ENCODE data around the gene TALDO1. TPM values are rescaled to one million over a fixed set of nuclear protein-coding genes. Genes with fewer than 3 reads are reported as not detected.

TALDO1 gene
- total and polyA plus RNA-seq, 10 of the 15 experiments (the other 5 are each of a cell fraction or from before 2014, with no cell fraction given): 121 to 302 (median 182) TPM

GRCh38 chr11:721247-721740 is 26.0 kb upstream of the TALDO1 start (continued):
- TF ChIP-seq HCFC1 (IDR thresholded peaks at IDR 0.05; ENCODE audit: low read length): no peak
- no peak for TF ChIP-seq POLR2A (IDR thresholded peaks at IDR 0.05; ENCODE audit: low read depth, low read length)
- TF ChIP-seq TCF12 (IDR thresholded peaks at IDR 0.05; ENCODE audit: low read depth, low read length): peak; percentile 76
- TF ChIP-seq DPF2 (IDR thresholded peaks at IDR 0.05): 0 out of 2 replicates have a peak, but pooled peaks have one; percentile 32
- TF ChIP-seq MTA3 (IDR thresholded peaks at IDR 0.05; ENCODE audit: borderline replicate concordance, low read length): no peak

GRCh38 chr11:721741-722345 is 25.4 kb upstream of the TALDO1 start:
- no peak for FAIRE-seq
- in situ Hi-C loops (cut with MboI): loop anchor here (10.0 kb wide), 1 partner anchor 57 kb away; no protein-coding TSS in a partner anchor
- no TSS peak for BruUV-seq (replicated peaks)
- Histone ChIP-seq H3K79me2 (ENCODE audit: control insufficient read depth, insufficient read depth, low read length) (no peaks in the 10 kb centered on the region), H3K9ac (ENCODE audit: control insufficient read depth, insufficient read depth, low read length) (no peak overlapping the region), H3K4me2 (ENCODE audit: control insufficient read depth, insufficient read depth) (peak overlapping the region; percentile 64), H3K4me3 (no peak overlapping the region), H4K20me1 (ENCODE audit: control insufficient read depth, insufficient read depth) (no peaks in the 10 kb centered on the region), H2AFZ (ENCODE audit: control insufficient read depth, low read depth, low read length) (no peak overlapping the region), H3K4me1 (ENCODE audit: control insufficient read depth, insufficient read depth, low read length) (peaks cover 17% of the 10 kb centered on the region), H3K36me3 (ENCODE audit: control insufficient read depth in 2 of 2, insufficient read depth in 2 of 2, low read length in 1 of 2) (no peaks in the 10 kb centered on the region), H3K27ac (ENCODE audit: control insufficient read depth, insufficient read depth) (no peak overlapping the region), H3K27me3 (replicated peaks in 1 of 2; ENCODE audit: control insufficient read depth in 2 of 2, insufficient read depth in 2 of 2, low read length in 1 of 2) (0 out of 4 replicates have a peak, but pooled peaks cover 0 to 3% of the 10 kb centered on the region in 2 experiments), H3K9me3 (replicated peaks; ENCODE audit: control insufficient read depth, insufficient read depth, low read length) (no peaks in the 10 kb centered on the region)
- POLR2A ChIA-PET: interaction anchor here (0.6 to 8.2 kb wide), 8 partner anchors 15 to 194 kb away, joined by 3 to 72 read pairs (median 4); partner anchors contain the start of genes DEAF1, TALDO1 and TMEM80
- SMC1A ChIA-PET (ENCODE audit: uncharacterized antibody, unreplicated experiment): interaction anchor here (0.8 to 2.7 kb wide), 8 partner anchors 22 to 167 kb away, joined by 3 to 30 read pairs (median 4); partner anchors contain the start of gene TMEM80
- 1% methylated on average over 29 of the region's 33 CpGs for WGBS (ENCODE audit: insufficient coverage, insufficient replicate concordance, low lambda C conversion rate, missing lambda C conversion rate)
- intact Hi-C loops (cut with micrococcal nuclease; ENCODE audit: unreplicated experiment): loop anchor here (2.0 to 5.0 kb wide), 4 partner anchors 25 to 167 kb away; partner anchors contain the start of gene IRF7
- ATAC-seq: peak; percentile 65
- DNase-seq (ENCODE audit: low read depth, low spot score): no peak
- CTCF ChIA-PET: interaction anchor here (0.7 to 8.6 kb wide), 10 partner anchors 12 to 204 kb away, joined by 3 to 127 read pairs (median 9); partner anchors contain the start of genes DEAF1, LMNTD2 and TMEM80
- RAD21 ChIA-PET (ENCODE audit: unreplicated experiment): interaction anchor here (0.6 to 6.3 kb wide), 13 partner anchors 10 to 282 kb away, joined by 3 to 112 read pairs (median 3); partner anchors contain the start of genes DEAF1, EPS8L2, IRF7 and TMEM80
- peak; percentile 78; the same call in 1 of the 2 replicates for TF ChIP-seq SPI1 (IDR thresholded peaks at IDR 0.05; ENCODE audit: borderline replicate concordance, insufficient read depth, low read depth, low read length)
- no peak for TF ChIP-seq SMC3 (IDR thresholded peaks at IDR 0.05; ENCODE audit: borderline replicate concordance, low read length)
- TF ChIP-seq BHLHE40 (IDR thresholded peaks at IDR 0.05; ENCODE audit: borderline replicate concordance in 1 of 2, low read depth in 2 of 2, low read length in 1 of 2): peak in 1 of 2 experiments; percentile 49; a peak in 1 of 4 replicates

Measured in GM12878 (cell line).